Measurements from ENCODE around the gene ANKRD1. TPM values are rescaled to one million over a fixed set of nuclear protein-coding genes. Genes with fewer than 3 reads are reported as not detected.

The ANKRD1 gene
- total RNA-seq, result 13.5 and 16.4 TPM in 2 replicates

- no peak within 1 kb of the TSS for H3K4me3 ChIP-seq (ENCODE audit: low read depth, low read length)
- DNase-seq (ENCODE audit: low read depth), result peak; percentile 61
- TF ChIP-seq CTCF (IDR thresholded peaks at IDR 0.05; ENCODE audit: insufficient read depth, low read depth, low read length), result no peak
Measured at GRCh38 chr10:90920986-90921666, at the start of gene ANKRD1. Gene ANKRD1 (minus strand): TSS chr10:90921087. CDS start chr10:90921027, 60 bp downstream.

- H3K4me3 ChIP-seq (ENCODE audit: low read depth, low read length), result no peak overlapping the region
Measured at GRCh38 chr10:90969947-90970673, 49.2 kb upstream of the ANKRD1 start.

GRCh38 chr10:90969121-90969534, 48.2 kb upstream of the ANKRD1 start:
- TF ChIP-seq CTCF (IDR thresholded peaks at IDR 0.05; ENCODE audit: insufficient read depth, low read depth, low read length), result no peak
- no peak overlapping the region for H3K4me3 ChIP-seq (ENCODE audit: low read depth, low read length)
- DNase-seq (ENCODE audit: low read depth), result no peak

More at GRCh38 chr10:90969947-90970673, 49.2 kb upstream of the ANKRD1 start:
- DNase-seq (ENCODE audit: low read depth), result peak; percentile 51
- no peak for TF ChIP-seq CTCF (IDR thresholded peaks at IDR 0.05; ENCODE audit: insufficient read depth, low read depth, low read length)

GRCh38 chr10:90968328-90969081, 47.6 kb upstream of the ANKRD1 start:
- TF ChIP-seq CTCF (IDR thresholded peaks at IDR 0.05; ENCODE audit: insufficient read depth, low read depth, low read length), result no peak
- H3K4me3 ChIP-seq (ENCODE audit: low read depth, low read length), result no peak overlapping the region
- DNase-seq (ENCODE audit: low read depth), result peak; percentile 79

GRCh38 chr10:90967865-90968264, 47.0 kb upstream of the ANKRD1 start:
- no peak for DNase-seq (ENCODE audit: low read depth)
- TF ChIP-seq CTCF (IDR thresholded peaks at IDR 0.05; ENCODE audit: insufficient read depth, low read depth, low read length), result no peak
- H3K4me3 ChIP-seq (ENCODE audit: low read depth, low read length), result no peak overlapping the region

- H3K4me3 ChIP-seq (ENCODE audit: low read depth, low read length), result no peak overlapping the region
- DNase-seq (ENCODE audit: low read depth), result no peak
- TF ChIP-seq CTCF (IDR thresholded peaks at IDR 0.05; ENCODE audit: insufficient read depth, low read depth, low read length), result no peak
Measured at GRCh38 chr10:90966146-90966545, 45.3 kb upstream of the ANKRD1 start.

Data from fibroblast of villous mesenchyme (primary cell).